NB4 (cell line): ENCODE measurements around the gene TMEM140.

Source experiments
- MYC ChIP-seq: IDR thresholded peaks from 2 replicates; pipeline ENCODE4 v1.6.1; 2011; ENCODE audit warnings: low read depth, low read length
- POLR2A ChIP-seq: IDR thresholded peaks from 2 replicates; pipeline ENCODE4 v1.6.1; 2011; ENCODE audit warnings: mild to moderate bottlenecking; ENCODE audit not compliant: insufficient read length; ENCODE audit errors: extremely low read depth
- TF ChIP-seq, protein P1 (sequence below): IDR thresholded peaks from one replicate; pipeline ENCODE4 v1.5.1; 2012; ENCODE audit warnings: low read depth, low read length

DNA sequence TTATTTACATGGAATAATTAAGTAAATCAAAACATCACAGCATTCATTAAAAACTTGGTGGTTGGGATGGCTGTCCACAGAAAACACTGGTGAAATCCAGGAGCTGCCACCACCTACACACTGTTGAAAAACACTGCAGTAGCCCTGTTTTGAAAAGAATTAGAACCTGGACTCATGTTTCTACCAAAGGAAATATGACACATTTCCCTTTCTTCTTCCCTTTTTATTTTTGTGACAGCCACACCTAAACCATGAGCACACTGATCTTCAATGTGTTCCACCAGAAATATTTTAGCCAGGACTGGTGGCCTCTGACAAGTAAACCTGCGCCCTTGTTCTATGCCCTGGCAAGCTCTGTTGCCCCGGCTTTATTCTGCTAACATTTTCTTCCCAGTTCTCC lies 3.3 kb downstream of the TMEM140 start:
- TF ChIP-seq, protein P1, sequence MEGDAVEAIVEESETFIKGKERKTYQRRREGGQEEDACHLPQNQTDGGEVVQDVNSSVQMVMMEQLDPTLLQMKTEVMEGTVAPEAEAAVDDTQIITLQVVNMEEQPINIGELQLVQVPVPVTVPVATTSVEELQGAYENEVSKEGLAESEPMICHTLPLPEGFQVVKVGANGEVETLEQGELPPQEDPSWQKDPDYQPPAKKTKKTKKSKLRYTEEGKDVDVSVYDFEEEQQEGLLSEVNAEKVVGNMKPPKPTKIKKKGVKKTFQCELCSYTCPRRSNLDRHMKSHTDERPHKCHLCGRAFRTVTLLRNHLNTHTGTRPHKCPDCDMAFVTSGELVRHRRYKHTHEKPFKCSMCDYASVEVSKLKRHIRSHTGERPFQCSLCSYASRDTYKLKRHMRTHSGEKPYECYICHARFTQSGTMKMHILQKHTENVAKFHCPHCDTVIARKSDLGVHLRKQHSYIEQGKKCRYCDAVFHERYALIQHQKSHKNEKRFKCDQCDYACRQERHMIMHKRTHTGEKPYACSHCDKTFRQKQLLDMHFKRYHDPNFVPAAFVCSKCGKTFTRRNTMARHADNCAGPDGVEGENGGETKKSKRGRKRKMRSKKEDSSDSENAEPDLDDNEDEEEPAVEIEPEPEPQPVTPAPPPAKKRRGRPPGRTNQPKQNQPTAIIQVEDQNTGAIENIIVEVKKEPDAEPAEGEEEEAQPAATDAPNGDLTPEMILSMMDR: no peak
- no peak for TF ChIP-seq MYC
- no peak for TF ChIP-seq POLR2A
